Dermis microvascular lymphatic vessel endothelial cell (primary cell): ENCODE data around the gene SEMA4B. TPM values are rescaled to one million over a fixed set of nuclear protein-coding genes. Genes with fewer than 3 reads are reported as not detected.

Experiments
- DNase-seq, 2 donors: peaks; one replicate each; pipeline versions ENCODE4 v3.0.0 to v3.0.0-alpha.2; 2010; ENCODE audit warnings: low read depth in 2 of 2
- total RNA-seq: library from RNA; depleted of rRNA; stranded (reverse); fragments of >200 nt; gene quantifications from 2 replicates; pipeline ENCODE4 v1.2.1, GENCODE V29; 2014

Gene SEMA4B
- total RNA-seq, 1 donor from 2014 or later, result 5.6 TPM

- no peak for DNase-seq
Measured at GRCh38 chr15:90203922-90204321, 2.8 kb downstream of the SEMA4B start.

GRCh38 chr15:90205050-90205848, 4.1 kb downstream of the SEMA4B start:
- DNase-seq, result no peak

GRCh38 chr15:90205886-90206285, 4.8 kb downstream of the SEMA4B start:
- no peak for DNase-seq

- DNase-seq, result no peak
Measured at GRCh38 chr15:90207252-90207651, 6.1 kb downstream of the SEMA4B start.

GRCh38 chr15:90208356-90208755, 7.2 kb downstream of the SEMA4B start:
- no peak for DNase-seq

GRCh38 chr15:90209591-90209990, 8.5 kb downstream of the SEMA4B start:
- no peak for DNase-seq

- no peak for DNase-seq
Measured at GRCh38 chr15:90210593-90210992, 9.5 kb downstream of the SEMA4B start.

GRCh38 chr15:90211009-90211408, 9.9 kb downstream of the SEMA4B start:
- DNase-seq, result no peak

- DNase-seq, result peak in 1 of 2 donors; percentile 67
Measured at GRCh38 chr15:90211440-90212143, 10.5 kb downstream of the SEMA4B start.

- peak in 1 of 2 donors; percentile 34 for DNase-seq
Measured at GRCh38 chr15:90212221-90213098, 11.3 kb downstream of the SEMA4B start.

- no peak for DNase-seq
Measured at GRCh38 chr15:90213122-90213817, 12.1 kb downstream of the SEMA4B start.

- no peak for DNase-seq
Measured at GRCh38 chr15:90213818-90214204, 12.7 kb downstream of the SEMA4B start.

- no peak for DNase-seq
Measured at GRCh38 chr15:90214553-90215196, 13.5 kb downstream of the SEMA4B start.

- no peak for DNase-seq
Measured at GRCh38 chr15:90217671-90218394, 16.7 kb downstream of the SEMA4B start.

GRCh38 chr15:90219421-90220141, 18.5 kb downstream of the SEMA4B start:
- DNase-seq, result peak in 1 of 2 donors; percentile 44

GRCh38 chr15:90221246-90221900, 20.2 kb downstream of the SEMA4B start:
- peak; percentile 55 to 84 for DNase-seq

- no peak for DNase-seq
Measured at GRCh38 chr15:90222547-90222946, 21.4 kb downstream of the SEMA4B start.

- DNase-seq, result no peak
Measured at GRCh38 chr15:90223441-90224165, 22.5 kb downstream of the SEMA4B start.
